A172 (cell line): ENCODE data around the gene MDM1. TPM values are rescaled to one million over a fixed set of nuclear protein-coding genes. Genes with fewer than 3 reads are reported as not detected.

Experiments
- DNase-seq: peaks from one replicate; pipeline ENCODE4 v3.0.0-alpha.2; 2015; ENCODE audit warnings: low spot score
- total RNA-seq: library from RNA; depleted of rRNA; stranded (reverse); fragments of >200 nt; shearing (Covaris generic); gene quantifications from 2 replicates; pipeline ENCODE4 v1.2.3, GENCODE V29; 2014; rRNA removed

The MDM1 gene
- 15.2 and 23.0 TPM in 2 replicates for total RNA-seq

GRCh38 chr12:68331869-68332727 lies at the start of gene MDM1:
TSS of gene MDM1 (minus strand) at chr12:68332362. CDS start at chr12:68332245, 117 bp downstream.
- DNase-seq = peak; percentile 96

DNA sequence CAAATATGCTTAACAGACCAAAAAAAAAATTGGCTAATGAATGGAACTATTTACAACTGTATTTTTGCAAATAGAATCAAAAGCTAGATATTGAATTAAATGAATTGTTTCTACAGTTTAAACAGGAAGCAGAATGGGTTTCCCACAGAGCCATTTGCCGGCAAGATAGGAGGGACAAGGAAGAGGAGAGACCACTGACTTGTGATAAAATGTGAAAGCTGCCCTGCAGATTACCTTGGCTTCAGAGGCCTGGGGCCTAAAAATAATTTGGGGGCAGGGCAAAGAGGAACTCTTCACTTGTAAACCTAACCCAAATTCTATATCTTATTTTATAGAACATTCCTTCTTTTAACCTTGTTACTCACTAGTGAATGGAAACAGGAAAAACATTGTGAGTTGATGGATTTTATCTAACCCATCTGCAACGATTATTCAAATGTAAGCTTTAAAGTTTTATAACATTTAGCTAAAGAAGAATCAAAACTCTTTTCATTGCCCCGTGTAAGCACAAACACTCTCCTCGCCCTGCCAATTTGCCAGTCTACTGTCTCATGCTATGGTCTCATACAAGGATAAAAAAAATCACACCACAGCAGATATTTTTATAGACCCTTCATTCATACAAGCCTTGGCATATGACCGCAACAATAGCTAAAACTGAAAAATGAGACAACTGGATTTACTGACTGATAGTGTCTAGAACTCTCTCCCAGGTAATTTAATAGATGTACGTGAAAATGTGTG lies 49.5 kb upstream of the MDM1 start:
- DNase-seq = no peak

GRCh38 chr12:68378872-68379606 lies 46.9 kb upstream of the MDM1 start:
- DNase-seq = no peak

- DNase-seq = no peak
These were observed 45.7 kb upstream of the MDM1 start for GRCh38 chr12:68377881-68378280.

DNA sequence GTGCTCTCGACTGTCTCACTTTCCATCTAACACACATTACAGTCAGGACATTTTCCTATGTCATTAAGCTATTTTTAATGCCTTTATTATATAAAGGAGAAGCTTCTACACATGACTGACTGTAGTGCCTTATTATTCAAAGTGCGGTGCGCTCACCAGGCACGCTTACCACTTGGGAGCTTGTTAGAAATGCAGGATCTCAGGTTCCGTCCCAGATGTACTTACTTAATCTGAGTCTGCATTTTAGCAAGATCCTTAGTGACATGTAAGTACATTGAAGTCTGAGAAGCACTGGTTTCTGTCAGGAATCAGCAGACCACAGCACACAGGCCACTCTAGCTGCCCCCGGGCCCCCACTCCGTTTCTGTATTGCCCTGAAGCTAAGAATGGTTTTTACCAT lies 44.7 kb upstream of the MDM1 start:
- DNase-seq = no peak

DNA sequence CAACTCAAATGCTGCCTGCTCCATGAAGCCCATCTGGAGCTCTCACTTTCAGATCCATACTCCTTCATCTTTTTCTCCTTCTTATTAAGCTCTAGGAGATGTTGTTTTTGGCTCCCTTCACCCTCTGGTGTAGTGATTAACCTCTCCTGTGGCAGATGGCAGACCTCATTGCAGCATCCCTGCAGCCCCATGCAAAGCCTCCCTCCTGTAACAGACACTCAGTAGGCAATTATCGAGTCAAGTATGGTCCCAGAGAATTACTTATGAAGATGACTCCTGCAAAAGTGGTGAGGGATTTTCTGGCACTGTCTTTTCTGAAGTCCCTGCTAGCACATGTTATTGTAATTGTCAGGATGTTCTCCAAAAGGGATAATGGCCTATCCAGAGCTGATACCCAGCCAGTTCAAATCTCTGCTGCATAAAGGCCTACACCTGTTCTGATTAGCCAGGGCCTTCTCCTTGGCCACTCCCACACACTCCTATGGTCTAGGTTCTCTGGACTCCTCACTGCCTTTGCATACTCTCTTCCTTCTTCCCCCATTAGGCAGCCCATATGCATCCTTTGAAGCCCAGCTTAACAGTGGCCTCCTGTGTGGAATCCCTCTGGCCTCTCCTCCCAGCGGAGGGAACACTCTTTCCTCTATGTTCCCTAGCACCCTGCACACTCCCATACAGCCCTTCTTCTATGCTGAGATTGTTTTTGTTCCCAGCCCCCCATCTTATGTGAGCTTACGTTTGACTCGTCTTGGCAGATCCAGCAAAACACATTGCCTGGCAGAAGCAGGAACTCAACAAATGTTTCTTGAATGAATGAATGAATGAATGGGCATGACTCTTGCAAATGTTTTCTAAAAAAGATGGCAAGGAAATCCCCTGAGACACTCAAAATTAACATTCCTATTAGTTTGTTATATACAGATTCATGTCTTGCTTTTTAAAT lies 43.9 kb upstream of the MDM1 start:
- DNase-seq = no peak

DNA sequence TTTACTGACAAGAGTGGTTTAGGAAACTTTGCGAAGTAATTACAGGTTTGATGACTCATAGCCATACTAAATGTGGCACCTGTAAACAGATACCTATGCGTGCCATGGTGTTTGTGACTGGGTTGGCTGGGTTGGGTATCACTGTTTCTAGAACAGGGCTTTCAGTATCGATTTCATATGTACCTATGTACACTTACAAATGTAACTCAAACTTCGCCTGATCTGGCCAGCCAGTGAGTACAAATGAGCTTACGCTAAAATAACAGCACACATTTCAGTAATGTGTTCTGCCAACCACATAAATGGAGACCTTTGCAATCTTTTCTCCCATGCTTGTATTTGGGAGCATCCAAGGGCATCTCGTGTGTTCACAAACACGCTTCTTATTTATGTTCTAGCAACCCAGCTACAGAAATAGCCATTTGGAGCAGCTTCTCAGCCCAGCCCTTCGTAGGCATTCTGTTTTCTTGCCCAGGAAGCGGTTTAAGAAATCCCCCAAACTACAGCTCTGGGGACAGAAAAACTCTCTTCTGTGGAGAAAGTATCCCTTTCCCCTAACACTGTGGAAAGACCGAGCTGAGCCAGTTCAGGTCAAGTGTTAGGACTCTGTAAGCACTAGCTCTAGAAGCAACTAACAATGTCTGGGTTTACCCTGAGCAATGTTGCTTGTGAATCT lies 42.3 kb upstream of the MDM1 start:
- DNase-seq = no peak

GRCh38 chr12:68370667-68371066 lies 38.5 kb upstream of the MDM1 start:
- DNase-seq = no peak

DNA sequence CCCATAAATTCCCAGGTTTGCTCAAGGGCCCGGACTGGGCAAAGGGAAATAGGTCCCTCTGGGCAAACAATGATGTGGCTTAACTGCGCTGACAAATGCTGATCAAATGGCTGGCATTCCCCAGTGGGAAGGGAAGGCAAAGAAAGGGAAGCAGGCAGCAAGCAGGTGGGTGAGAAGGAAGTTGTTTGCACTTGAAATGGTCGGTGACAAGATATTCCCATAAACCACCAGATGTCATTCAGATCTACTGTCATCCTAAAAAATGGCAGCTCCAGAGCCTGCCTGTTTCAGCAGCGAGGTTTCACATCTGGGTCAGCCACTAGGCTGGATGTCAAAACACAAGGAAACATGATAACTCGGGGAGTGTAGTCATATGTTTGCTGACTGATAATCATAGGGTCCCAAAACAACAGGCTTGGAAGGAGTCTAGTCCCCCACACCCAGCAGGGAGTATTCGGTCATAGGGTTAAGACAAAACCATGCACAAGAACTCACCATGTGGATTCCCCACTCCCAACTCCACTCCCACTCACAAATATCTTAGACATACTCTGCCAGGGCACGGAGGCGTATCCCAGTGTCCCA lies 37.9 kb upstream of the MDM1 start:
- no peak for DNase-seq

GRCh38 chr12:68368327-68368726 lies 36.2 kb upstream of the MDM1 start:
- DNase-seq = no peak

DNA sequence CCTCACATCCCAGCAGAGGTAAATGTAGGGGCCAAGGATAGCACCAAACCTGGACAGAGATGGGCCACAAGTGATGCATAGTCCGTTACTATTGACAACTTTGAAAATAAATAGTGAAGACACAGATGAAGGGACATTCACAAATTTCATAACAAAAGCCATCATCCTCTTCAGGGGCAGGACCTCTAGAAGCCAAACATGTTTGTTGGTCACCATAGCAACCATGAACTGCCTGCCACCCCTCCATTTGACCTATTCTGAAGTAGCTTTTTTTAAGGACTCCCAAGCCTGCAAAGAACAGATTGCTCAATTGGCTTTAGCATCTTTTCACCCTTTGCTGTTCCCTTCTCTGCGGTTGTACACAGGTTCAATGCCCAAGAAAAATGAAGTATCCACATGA lies 35.7 kb upstream of the MDM1 start:
- no peak for DNase-seq

DNA sequence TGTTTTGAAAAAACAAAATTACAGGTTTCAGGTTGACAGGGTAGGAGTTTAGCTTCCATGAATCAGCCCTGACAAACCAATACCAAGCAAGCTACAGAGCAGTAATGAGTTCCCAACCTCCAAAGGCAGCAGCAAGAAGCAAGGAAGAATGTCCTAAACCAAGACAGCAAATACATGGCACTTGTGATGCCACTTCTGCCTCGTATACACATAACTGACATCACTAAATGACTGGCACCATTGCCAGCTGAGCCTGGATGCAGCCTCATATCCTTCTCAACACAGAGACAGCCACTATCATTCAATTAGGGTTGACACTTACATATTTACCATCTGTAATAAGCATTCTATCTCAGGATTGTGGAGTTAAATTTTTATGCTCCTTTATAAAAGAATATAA lies 35.0 kb upstream of the MDM1 start:
- no peak for DNase-seq

- peak; percentile 97 for DNase-seq
These were observed 32.9 kb upstream of the MDM1 start for GRCh38 chr12:68364893-68365725.

- DNase-seq = no peak
These were observed 32.2 kb upstream of the MDM1 start for GRCh38 chr12:68364328-68364727.

- DNase-seq = no peak
These were observed 29.8 kb upstream of the MDM1 start for GRCh38 chr12:68361953-68362352.

- no peak for DNase-seq
These were observed 27.5 kb upstream of the MDM1 start for GRCh38 chr12:68359674-68360073.

DNA sequence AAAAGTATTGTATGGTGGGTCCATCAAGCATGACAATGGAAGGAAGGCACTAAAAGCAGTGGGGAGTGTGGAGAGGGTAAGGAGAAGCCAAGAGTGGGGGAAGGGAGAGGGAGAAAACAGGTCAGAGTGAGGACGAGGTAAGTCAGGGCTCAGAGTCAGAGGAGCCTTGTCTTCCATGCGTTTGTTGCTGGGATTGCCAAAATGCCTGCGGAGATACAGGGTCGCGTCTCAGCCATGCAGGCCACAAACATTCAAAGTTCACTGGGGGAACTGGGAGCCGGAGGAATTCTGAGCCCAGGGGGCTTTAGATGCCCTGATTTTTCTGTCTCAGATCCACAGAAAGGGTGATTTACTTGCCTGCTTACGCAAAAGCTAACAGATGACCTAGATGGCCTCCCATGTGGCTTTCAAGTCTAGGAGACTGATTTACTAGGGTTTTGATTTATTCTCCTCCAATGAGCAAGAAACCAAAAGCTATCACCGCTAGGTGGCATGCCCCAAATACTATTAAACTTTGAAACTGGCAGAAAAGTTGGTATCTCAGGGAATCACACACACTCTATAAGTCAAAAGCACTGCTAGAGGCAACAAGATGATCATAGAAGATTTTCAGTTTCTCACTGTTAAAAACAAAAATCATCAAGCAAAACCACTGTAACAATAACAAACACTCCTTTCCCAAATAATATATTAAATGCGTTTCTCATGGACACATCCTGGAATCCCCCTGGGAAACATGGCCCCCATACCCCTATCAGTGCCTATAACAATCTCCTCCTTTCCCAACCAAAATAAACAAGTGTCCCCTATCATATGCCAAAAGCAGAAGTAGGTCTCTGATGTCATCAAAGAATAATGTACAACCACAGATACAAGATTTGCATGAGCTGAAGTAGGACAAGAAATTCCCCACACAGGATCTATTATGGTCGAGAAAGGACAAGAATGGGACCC lies 26.6 kb upstream of the MDM1 start:
- peak; percentile 77 for DNase-seq

DNA sequence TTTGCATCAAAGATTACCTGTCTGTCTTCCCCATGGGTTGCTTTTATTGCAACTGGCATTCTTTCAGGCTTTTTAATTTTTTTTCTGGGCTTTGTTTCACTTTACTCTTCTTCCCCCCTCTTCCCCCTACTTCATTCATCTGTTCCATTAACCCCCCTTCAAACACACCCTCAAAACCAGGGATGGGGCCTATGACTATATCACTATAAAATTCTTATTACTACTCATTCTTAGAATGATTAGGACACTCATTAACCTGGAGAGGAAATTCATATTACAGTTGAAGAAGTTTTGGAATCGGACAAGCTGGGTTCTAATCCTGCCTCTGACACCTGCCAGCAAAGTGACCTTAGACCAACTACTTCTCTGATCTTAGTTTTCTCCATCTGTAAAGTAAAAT lies 24.8 kb upstream of the MDM1 start:
- no peak for DNase-seq
